PC-3 (cell line): Measurements from ENCODE around the gene LONRF3. TPM values are rescaled to one million over a fixed set of nuclear protein-coding genes. Genes with fewer than 3 reads are reported as not detected.
"Not testable (repeated sequence)": the region's sequence is repeated elsewhere in the genome, so short reads cannot be mapped to it uniquely, and the experiment has no call there.

Experiments used
- ATAC-seq: fragments of 200-7000 bp; cut with Tn5 transposase; 2 replicates; pipeline ENCODE4 v1.9.1; 2020; ENCODE audit warnings: mild to moderate bottlenecking, moderate library complexity
- BruUV-seq: library from RNA; stranded (reverse); fragments of 400-500 nt; replicated peaks from 2 replicates; lab custom pipeline; 2021; lab: Mats Ljungman, UMichigan
- CTCF ChIA-PET: fragments of 300-600 bp; sonication (Branson Sonifier 250); formaldehyde crosslinking; loops from one replicate; lab custom pipeline; 2022; ENCODE audit warnings: antibody characterized with exemption; lab: Charles Lee
- POLR2A ChIA-PET: fragments of 300-600 bp; sonication (Branson Sonifier 250); formaldehyde crosslinking; loops from one replicate; lab custom pipeline; 2022; ENCODE audit warnings: antibody characterized with exemption; ENCODE audit not compliant: unreplicated experiment; lab: Charles Lee
- DNase-seq: peaks from one replicate; pipeline ENCODE4 v3.0.0-alpha.2; 2015
- H2AFZ ChIP-seq: fragments of 300-600 bp; sonication (generic); 2 replicates; pipeline ENCODE4 v1.6.0; 2016; ENCODE audit warnings: antibody characterized with exemption, low read length
- H3F3A ChIP-seq: fragments of 300-600 bp; sonication (generic); one replicate; pipeline ENCODE4 v1.6.0; 2017; ENCODE audit warnings: antibody characterized with exemption, low read length, control low read depth, mild to moderate bottlenecking; ENCODE audit not compliant: unreplicated experiment
- H3K27ac ChIP-seq: fragments of 300-600 bp; sonication (generic); 2 replicates; pipeline ENCODE4 v1.5.1; 2016; ENCODE audit warnings: mild to moderate bottlenecking, low read length
- H3K27me3 ChIP-seq: fragments of 300-600 bp; sonication (generic); 2 replicates; pipeline ENCODE4 v1.6.1; 2016; ENCODE audit warnings: low read length, mixed read lengths
- H3K36me3 ChIP-seq: fragments of 300-600 bp; sonication (generic); 2 replicates; pipeline ENCODE4 v1.6.1; 2016; ENCODE audit warnings: low read depth, mixed run types, low read length, mixed read lengths
- H3K4me1 ChIP-seq: fragments of 300-600 bp; sonication (generic); 2 replicates; pipeline ENCODE4 v1.5.1; 2016; ENCODE audit warnings: low read length; ENCODE audit not compliant: insufficient read depth
- H3K4me2 ChIP-seq: fragments of 300-600 bp; sonication (generic); 2 replicates; pipeline ENCODE4 v1.6.0; 2016; ENCODE audit warnings: low read length
- H3K4me3 ChIP-seq: fragments of 300-600 bp; sonication (generic); 2 replicates; pipeline ENCODE4 v1.5.1; 2016; ENCODE audit warnings: mild to moderate bottlenecking, low read length, mixed read lengths
- H3K79me2 ChIP-seq: fragments of 300-600 bp; sonication (generic); 2 replicates; pipeline ENCODE4 v1.6.1; 2017; ENCODE audit warnings: low read length, mixed read lengths
- H3K9ac ChIP-seq: fragments of 300-600 bp; sonication (generic); 2 replicates; pipeline ENCODE4 v1.6.0; 2016; ENCODE audit warnings: mild to moderate bottlenecking, low read length
- H3K9me2 ChIP-seq: fragments of 300-600 bp; sonication (generic); replicated peaks from 2 replicates; pipeline ENCODE4 v1.6.1; 2016; ENCODE audit warnings: mixed run types, low read length, mixed read lengths
- H3K9me3 ChIP-seq: fragments of 300-600 bp; sonication (generic); 2 replicates; pipeline ENCODE4 v1.6.1; 2016; ENCODE audit warnings: low read length, mixed read lengths
- H4K20me1 ChIP-seq: fragments of 300-600 bp; sonication (generic); 2 replicates; pipeline ENCODE4 v1.6.1; 2016; ENCODE audit warnings: low read length, mixed read lengths
- EZH2 ChIP-seq: fragments of 300-600 bp; sonication (generic); IDR thresholded peaks from one replicate; pipeline ENCODE4 v1.6.1; 2017; ENCODE audit warnings: antibody characterized with exemption, mild to moderate bottlenecking, low read length; ENCODE audit not compliant: unreplicated experiment
- EZH2phosphoT487 ChIP-seq: fragments of 300-600 bp; sonication (generic); IDR thresholded peaks from 2 replicates; pipeline ENCODE4 v1.6.1; 2018; ENCODE audit warnings: mild to moderate bottlenecking, antibody characterized with exemption, low read length, borderline replicate concordance
- intact Hi-C: fragments of 100-400 bp; cut with micrococcal nuclease; formaldehyde crosslinking; loops from 2 replicates; pipeline ENCODE4 v1.9.0; 2023
- total RNA-seq: library from RNA; depleted of rRNA; stranded (reverse); fragments of >200 nt; gene quantifications from 2 replicates; pipeline ENCODE4 v1.2.3, GENCODE V29; 2014
- TF ChIP-seq, protein P1 (sequence below): fragments of 300-600 bp; sonication (generic); conservative IDR thresholded peaks from 2 replicates; pipeline ENCODE4 v1.5.1; 2017; ENCODE audit warnings: antibody characterized with exemption, low read depth, mild to moderate bottlenecking, low read length

Gene LONRF3
- total RNA-seq, 1 experiment from 2014 or later: 14.5 TPM

DNA sequence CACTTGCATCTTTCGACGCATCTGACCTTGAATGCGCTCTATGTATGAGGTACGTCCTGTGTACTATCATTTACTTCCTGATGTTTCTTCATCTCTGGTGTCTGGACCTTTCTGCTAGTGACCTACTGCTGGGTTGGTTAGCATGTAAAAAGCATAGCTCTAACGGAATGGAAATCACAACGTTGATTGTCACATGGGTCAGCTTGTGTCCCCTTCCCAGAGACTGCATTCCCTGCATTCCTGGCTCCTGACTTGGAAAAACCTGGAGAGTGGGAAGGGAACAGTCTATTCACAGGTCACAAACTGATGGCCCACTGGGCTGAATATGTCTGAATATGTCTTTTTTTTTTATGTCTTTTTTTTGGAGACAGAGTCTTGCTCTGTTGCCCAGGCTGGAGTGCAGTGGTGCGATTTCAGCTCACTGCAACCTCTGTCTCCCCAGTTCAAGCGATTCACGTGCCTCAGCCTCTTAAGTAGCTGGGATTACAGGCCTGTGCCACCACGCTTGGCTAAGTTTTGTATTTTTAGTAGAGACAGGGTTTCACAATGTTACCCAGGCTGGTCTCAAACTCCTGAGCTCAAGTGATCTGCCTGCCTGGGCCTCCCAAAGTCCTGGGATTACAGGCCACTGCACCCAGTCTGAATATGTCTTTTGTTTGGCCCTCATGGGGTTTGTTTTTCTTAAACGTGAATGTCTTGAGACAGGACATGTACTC, 16.3 kb downstream of the LONRF3 start:
- Histone ChIP-seq H3K36me3 (peaks cover 16% of the 10 kb centered on the region; the same call in 1 of the 2 replicates), H3F3A (no peaks in the 10 kb centered on the region), H3K79me2 (no peaks in the 10 kb centered on the region), H2AFZ (no peak overlapping the region), H3K4me2 (no peak overlapping the region), H3K4me3 (no peak overlapping the region), H3K9me2 (no peaks in the 10 kb centered on the region), H3K4me1 (peaks cover 6% of the 10 kb centered on the region; the same call in 1 of the 2 replicates), H3K9me3 (no peaks in the 10 kb centered on the region), H3K27ac (no peak overlapping the region), H3K27me3 (no peaks in the 10 kb centered on the region), H3K9ac (no peak overlapping the region), H4K20me1 (no peaks in the 10 kb centered on the region)
- no TSS peak for BruUV-seq
- intact Hi-C loops: no loop called here
- ATAC-seq (no peak), DNase-seq (no peak)
- ChIA-PET POLR2A (no interaction called here), CTCF (no interaction called here)
- TF ChIP-seq, protein P1, sequence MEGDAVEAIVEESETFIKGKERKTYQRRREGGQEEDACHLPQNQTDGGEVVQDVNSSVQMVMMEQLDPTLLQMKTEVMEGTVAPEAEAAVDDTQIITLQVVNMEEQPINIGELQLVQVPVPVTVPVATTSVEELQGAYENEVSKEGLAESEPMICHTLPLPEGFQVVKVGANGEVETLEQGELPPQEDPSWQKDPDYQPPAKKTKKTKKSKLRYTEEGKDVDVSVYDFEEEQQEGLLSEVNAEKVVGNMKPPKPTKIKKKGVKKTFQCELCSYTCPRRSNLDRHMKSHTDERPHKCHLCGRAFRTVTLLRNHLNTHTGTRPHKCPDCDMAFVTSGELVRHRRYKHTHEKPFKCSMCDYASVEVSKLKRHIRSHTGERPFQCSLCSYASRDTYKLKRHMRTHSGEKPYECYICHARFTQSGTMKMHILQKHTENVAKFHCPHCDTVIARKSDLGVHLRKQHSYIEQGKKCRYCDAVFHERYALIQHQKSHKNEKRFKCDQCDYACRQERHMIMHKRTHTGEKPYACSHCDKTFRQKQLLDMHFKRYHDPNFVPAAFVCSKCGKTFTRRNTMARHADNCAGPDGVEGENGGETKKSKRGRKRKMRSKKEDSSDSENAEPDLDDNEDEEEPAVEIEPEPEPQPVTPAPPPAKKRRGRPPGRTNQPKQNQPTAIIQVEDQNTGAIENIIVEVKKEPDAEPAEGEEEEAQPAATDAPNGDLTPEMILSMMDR: no peak
- TF ChIP-seq EZH2phosphoT487 (no peak), EZH2 (no peak)

DNA sequence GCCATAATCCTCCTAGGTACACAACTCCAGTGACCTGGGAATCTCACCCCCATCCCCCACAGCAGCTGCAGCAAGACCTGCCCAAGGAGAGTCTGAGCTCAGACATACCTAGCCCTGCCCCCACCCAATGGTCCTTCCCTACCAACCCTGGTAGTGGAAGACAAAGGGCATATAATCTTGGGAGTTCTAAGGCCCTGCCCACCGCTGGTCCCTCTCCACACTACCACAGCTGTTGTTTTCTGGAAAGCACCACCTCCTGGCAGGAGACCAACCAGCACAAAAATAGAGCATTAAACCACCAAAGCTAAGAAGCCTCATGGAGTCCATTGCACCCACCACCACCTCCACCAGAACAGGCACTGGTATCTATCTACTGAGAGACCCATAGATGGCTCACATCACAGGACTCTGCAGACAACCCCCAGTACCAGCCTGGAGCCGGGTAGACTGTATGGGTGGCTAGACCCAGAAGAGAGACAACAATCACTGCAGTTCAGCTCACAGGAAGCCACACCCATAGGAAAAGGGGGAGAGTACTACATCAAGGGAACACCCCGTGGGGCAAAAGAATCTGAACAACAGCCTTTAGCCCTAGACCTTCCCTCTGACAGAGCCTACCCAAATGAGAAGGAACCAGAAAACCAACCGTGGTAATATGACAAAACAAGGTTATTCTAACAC, 18.2 kb downstream of the LONRF3 start:
- ATAC-seq, POLR2A ChIA-PET, BruUV-seq, H3K27me3 ChIP-seq, H2AFZ ChIP-seq, H3K9me3 ChIP-seq, H3K27ac ChIP-seq, H3K4me1 ChIP-seq, H4K20me1 ChIP-seq, H3K4me2 ChIP-seq, DNase-seq, H3K9me2 ChIP-seq, H3K9ac ChIP-seq, intact Hi-C loops, H3K4me3 ChIP-seq, H3K79me2 ChIP-seq, H3F3A ChIP-seq: not testable (repeated sequence)
- CTCF ChIA-PET: interaction anchor here (0.6 kb wide), 1 partner anchor 12 kb away, joined by 4 read pairs; no protein-coding TSS in a partner anchor
- peaks cover 16% of the 10 kb centered on the region; the same call in 1 of the 2 replicates for H3K36me3 ChIP-seq

DNA sequence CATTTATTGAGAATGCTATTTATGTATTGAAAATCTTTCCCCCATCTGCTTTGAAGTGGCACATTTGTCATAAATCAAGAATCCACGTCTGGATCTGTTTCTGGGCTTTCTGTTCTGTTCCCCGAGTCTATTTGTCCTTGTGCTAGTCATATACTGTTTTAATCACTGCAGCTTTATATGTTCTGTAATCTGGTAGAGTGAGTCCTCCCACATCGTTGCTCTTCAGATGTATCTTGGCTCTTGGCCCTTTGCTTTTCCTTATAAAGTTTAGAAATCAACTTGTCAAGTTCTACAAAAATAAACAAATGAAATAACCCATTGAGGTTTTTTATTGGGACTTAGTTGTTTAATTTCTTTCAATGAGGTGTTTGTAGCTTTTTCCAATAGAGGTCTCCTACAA, 29.0 kb downstream of the LONRF3 start:
- peaks cover 4% of the 10 kb centered on the region; the same call in 1 of the 2 replicates for H3K36me3 ChIP-seq
- H3K9me2 ChIP-seq: no peaks in the 10 kb centered on the region
- no peak overlapping the region for H3K4me2 ChIP-seq
- no TSS peak for BruUV-seq
- no peak overlapping the region for H2AFZ ChIP-seq
- H3K27me3 ChIP-seq: no peaks in the 10 kb centered on the region
- H3K9ac ChIP-seq: no peak overlapping the region
- CTCF ChIA-PET: interaction anchor here (0.7 to 0.9 kb wide), 3 partner anchors 63 to 97 kb away, joined by 3 to 11 read pairs (median 4); no protein-coding TSS in a partner anchor
- POLR2A ChIA-PET: no interaction called here
- H3K9me3 ChIP-seq: no peaks in the 10 kb centered on the region
- no peaks in the 10 kb centered on the region for H4K20me1 ChIP-seq
- TF ChIP-seq EZH2phosphoT487 (no peak), EZH2 (no peak)
- TF ChIP-seq, protein P1: no peak
- H3K4me1 ChIP-seq: no peaks in the 10 kb centered on the region
- no peaks in the 10 kb centered on the region for H3K79me2 ChIP-seq
- DNase-seq (no peak), ATAC-seq (peak; percentile 53; the same call in 1 of the 2 replicates)
- intact Hi-C loops: no loop called here
- H3K27ac ChIP-seq: no peak overlapping the region
- H3F3A ChIP-seq: no peaks in the 10 kb centered on the region
- no peak overlapping the region for H3K4me3 ChIP-seq
